HG02642 (cell line): ENCODE results near the gene S100G.
"Not testable (repeated sequence)": the region's sequence is repeated elsewhere in the genome, so short reads cannot be mapped to it uniquely, and the experiment has no call there.

Experiments
- ATAC-seq: cut with Tn5 transposase; IDR thresholded peaks from one replicate; pipeline ENCODE4 v1.9.1; 2021; ENCODE audit warnings: mild to moderate bottlenecking; ENCODE audit not compliant: unreplicated experiment, poor library complexity

The S100G gene, protein sequence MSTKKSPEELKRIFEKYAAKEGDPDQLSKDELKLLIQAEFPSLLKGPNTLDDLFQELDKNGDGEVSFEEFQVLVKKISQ

DNA sequence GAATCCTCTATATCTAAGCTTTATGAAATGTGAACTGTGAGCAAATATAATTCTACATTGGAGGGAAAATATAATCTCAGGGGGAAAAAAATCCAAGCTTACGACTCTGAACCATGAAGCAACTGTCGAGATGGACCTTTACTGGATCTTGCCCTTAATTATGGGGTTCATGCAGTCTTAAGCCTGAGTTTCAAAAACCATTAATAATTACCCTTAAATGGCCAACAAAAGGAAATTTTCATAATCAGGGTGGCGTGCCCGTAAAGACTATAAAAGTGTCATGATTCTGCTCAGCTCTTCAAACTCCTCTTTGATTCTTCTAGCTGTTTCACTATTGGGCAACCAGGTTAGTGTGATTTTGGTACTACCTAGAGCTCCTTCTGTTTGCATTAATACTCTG, at the start of gene S100G:
S100G (plus strand) TSS at position 301 of the 400 bp plus-strand sequence. CDS start 849 bp downstream, outside the sequence.
- no peak for ATAC-seq

DNA sequence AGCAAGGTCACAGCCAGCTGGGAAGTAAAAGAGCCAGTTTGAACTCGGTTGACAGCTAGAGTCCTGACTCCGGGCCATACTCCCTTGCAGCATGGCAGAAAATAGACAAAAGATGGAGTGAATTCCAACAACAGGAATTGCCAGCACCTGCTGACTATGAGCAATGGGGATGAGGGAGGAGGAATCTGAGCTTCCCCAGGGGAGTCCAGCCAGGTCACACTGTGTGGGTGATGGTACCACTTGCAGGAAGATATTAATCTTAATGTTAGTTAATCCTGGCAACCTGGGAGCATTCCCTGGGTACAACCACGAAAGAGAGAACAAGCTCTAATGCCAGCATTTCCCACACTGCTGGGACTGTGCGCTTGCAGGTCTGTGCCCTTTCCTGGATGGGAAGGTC, 48.1 kb upstream of the S100G start:
- ATAC-seq = no peak

DNA sequence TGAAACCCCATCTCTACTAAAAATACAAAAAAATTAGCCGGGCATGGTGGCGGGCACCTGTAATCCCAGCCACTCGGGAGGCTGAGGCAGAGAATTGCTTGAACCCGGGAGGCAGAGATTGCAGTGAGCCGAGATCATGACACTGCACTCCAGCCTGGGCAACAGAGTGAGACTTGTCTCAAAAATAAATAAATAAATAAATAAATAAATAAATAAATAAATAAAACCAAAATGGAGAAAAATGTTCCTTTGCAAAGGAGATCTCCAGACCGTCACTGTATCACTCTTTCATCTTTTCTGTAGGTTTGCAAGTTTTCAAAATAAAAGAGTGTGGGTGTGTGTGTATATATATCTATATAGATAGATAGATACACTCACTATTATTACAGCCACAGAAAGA, 46.7 kb upstream of the S100G start:
- not testable (repeated sequence) for ATAC-seq

DNA sequence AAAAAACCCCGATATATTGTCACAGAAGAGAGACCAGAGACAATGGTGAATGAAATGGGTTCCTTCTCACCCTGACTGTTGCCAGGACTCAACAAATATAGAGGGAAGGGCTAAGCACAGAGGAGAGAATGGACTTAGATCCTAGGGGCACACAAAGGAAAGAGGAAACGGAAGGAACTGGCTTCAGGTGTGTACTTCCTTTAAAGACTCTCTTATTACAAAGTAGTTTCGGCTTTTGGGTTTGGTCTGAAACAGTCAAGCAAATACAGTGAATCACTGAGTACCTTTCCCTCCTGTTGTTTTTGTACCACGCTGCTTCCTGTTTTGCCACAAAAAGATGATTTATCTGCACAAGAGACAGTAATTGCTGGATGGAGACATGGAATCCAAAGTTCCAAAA, 46.1 kb upstream of the S100G start:
- no peak for ATAC-seq

DNA sequence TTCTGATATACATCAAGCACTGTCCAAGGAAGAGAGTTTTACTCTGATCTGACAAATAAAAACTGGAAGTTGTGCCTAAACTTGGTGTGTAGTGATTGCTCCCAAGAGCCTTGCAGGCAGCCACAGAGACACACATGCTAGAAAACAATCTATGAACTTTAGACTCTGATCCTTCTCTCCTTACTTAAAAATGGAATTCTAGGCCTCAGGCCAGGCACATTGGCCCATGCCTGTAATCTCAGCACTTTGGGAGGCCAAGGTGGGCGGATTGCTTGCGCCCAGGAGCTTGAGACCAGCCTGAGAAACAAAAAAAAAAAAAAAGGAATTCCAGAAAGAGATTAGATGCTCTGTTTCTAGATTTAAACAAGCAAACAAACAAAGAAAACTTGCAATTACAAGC, 45.6 kb upstream of the S100G start:
- no peak for ATAC-seq

DNA sequence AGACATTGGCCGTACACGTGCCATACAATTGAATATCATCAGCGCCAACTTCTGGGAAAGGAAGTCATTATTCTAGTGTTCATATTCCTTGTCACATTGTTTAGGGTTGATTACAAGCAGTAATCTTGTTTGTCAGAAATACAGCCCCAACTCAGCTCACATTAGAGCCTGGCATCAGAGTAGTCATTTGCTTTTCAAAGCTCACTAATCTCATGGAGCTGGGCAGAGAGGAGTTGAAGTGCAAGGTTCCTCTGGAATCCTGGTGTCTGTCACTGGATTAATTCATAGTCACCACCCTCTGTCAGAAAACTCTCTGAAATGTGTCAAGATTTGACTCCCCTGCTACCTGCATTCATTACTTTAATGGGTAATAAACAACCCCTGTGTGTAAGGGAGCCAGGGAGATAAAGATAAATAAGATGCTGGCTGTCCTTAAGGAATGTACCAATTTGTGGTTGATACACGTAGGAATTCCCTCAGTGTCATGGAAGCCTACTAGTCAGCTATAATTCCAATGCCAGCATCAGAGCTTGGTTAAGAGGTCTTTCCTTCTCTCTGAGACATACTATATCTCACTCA, 43.7 kb upstream of the S100G start:
- no peak for ATAC-seq

DNA sequence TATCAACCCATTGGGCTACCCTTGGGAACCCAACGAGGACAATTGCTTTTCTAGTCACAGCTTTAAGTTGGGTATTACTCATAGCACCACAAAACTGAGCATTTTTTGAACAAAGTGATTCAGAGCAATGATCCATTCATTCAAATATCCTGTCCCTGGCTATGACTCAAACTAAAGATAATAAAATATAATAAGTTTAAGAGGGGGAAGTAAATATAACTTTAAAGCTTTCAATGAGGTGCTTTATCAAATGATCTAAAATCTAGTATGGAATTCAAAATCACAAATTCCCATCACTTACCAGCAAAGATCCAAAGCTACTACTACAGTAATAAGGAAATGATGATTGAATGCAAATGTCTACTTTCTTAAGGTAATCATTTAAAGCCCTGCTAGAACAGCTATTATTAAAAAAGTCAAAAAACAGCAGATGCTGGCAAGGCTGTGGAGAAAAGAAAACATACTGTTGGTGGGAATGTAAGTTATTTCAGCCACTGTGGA, 39.8 kb upstream of the S100G start:
- ATAC-seq = no peak

DNA sequence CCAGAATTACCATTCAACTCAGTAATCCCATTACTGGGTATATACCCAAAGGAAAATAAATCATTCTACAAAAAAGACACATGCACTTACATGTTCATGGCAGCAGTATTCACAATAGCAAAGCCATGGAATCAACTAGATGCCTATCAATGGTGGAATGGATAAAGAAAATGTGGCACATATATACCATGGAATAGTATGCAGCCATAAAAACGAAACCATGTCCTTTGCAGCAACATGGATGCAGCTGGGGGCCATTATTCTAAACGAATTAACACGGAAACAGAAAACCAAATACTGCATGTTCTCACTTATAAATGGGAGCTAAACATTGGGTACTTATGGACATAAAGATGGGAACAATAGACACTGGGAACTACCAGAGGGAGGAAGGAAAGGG, 39.3 kb upstream of the S100G start:
- not testable (repeated sequence) for ATAC-seq

DNA sequence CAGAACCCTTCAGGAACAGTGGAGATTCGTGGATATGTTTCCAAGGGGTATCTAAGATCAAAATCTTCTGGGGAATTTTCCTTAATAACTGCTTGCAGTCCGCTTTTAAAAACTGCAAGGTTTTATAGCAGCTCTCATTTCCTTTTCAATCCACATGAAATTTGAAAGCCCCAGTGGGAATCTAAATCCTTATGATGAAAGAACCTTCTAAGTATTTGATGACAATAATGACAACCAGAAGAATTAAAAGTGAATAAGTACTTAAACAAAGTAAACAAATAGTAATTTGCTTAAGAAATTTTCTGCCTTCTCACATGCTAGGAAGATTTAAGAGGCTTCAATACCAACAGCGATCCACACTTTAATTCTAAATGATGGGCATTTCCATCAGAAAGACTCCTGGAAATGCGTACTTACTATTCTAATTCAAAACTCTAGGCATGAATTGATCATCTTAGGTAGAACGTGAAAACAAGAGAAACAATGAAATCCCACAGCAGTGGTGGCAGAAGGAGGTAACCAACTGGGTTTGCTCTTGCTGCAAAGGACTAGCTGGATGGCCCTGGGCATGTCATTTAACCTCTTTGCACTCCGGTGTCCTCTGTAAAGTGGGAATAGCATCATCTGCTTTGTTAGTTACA, 37.6 kb upstream of the S100G start:
- ATAC-seq = no peak

DNA sequence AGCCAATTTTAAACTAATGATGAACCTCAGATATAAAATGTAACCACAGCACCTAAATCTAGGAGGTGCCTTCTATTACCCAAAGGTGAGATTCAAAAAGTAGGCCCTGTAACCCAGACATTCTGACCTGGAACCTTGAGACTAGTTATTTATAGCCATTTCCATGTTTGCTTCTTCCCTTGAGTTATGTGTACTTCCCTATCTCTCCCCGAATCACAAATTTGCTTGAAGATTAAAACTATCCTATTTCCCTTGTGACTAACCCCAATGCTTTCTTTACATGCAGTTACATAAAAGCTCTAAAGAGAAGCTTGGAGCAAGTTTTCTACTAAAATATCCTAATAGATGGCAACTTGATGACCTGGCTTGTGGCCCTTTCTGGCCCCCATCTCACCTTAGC, 32.6 kb upstream of the S100G start:
- no peak for ATAC-seq

DNA sequence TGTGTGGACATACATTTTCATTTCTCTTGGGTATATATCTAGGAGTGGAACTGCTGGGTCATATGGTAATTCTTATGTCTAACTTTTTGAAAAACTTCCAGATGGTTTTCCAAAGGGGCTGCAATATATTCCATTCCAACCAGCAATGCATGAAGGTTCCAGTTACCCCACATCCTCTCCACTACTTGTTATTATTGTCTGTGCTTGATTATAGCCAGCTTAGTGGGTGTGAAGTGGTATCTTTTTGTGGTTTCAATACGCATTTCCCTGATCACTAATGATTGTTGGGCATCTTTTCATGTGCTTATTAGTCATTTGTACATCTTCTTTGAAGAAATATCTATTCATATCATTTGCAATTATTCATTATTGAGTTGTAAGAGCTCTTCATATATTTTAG, 31.5 kb upstream of the S100G start:
- no peak for ATAC-seq

DNA sequence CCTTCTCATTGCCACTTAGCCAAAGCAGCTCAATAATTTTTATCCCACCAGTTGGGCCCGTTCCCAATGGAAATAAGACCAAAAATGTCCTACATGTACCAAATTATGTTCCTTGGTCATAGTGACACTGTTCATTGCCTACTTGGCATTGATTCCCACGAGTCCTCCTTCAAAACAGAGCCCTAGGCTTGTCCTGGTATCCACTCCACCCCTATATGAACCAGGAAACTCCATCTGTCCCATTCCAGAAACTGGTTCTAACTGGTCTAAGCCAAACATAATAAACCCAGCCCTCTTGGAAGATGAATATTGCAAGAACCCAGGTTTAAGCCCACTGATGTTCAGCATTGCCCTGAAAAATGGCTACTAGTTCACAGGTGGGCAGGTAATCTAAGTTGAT, 30.9 kb upstream of the S100G start:
- ATAC-seq = no peak

DNA sequence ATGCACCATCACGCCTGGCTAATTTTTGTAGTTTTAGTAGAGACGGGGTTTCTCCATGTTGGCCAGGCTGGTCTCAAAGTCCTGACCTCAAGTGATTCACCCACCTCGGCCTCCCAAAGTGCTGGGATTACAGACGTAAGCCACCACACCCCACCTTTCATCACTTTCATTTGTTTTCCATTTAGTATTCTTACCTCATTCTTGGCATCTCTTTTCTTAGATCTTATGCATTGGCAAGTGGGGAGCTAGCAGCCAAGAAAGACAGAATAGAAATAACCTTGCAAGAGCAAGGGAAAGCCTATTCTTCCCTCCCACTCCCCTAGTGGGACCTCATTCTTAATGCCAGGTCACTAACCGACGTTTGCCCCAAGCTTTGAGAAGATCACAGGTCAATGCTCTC, 21.4 kb upstream of the S100G start:
- ATAC-seq = not testable (repeated sequence)

DNA sequence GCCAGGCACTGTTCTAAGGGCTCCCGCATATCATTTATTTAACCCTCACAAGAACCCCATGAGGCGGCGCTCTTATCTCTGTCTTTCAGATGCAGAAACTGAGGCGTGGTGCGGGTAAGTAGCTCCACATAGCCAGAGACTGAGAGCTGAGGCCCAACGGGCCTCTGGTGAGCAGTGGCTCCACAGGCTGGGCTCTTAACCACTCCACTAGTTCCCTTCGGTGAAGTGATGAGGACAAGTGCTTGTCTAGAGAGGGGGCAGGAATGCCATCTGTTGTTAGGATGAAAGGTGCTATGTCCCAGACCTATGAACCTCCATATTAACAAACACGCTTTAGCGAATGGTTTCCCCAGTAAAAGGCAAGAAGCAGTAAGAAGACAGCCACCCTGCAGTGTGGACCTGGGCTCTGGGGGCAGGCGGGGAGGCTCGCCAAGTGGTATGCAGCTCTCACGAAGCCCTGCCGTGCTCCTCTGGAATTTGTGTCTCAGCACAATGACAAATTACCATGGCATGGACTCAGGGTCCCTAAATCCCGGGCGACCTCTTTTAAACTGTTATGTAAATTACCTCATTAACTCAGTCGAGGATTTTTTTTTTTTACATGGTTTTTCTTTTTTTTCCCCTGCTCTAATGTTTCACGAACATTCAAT, 20.9 kb upstream of the S100G start:
- ATAC-seq = no peak

DNA sequence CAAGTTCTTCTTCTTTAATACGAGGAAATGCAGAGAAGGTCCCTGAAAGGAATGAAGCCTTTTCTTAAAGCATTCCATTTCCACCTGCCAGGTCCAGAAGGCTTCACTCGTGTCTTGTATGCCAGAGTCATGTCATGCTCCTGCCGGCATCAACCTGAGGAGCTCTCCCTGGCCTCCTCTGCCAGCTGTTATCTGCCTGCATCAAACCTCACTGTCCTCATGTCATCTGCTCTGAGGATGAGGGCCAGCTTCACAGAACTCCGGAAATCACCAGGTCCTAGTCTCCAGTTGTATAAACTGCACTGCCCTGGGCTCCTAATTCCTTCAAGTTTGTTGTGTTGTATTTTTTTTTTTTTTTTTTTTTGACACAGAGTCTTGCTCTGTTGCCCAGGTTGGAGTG, 20.0 kb upstream of the S100G start:
- ATAC-seq = no peak

DNA sequence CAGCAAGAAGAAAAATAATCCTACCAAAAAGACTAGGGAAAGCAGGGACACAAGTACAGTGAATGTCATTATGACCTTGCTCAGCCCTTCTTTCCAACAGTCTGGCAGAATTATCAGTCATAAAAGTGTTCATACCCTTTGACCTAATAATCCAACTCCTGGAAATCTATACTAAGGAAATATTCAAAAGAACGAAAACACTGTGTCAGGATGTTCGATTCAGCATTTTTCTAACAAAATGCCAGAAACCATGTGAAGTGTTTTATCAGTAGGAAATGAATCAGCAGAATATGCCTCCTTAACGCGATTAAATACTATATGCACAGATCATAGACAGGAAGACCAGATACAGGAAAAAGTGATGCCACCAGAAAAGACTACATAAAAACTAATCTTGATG, 16.2 kb upstream of the S100G start:
- no peak for ATAC-seq

DNA sequence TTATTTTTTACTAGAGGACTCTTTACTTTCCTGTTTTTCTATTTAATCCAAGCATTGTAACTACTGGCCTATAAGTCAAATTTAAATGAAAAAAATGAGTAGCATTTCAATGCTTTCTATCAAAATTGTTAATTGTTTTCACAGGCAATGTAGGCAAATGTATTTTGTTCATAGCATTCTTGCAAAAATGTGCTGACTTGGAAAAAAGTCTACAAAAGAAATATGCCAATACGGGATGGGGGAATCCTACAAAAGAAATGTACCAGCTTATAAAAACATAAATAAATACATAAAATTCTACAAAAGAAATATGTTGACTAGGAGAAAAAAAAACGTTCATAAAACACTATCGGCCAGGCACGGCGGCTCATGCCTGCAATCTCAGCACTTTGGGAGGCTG, 14.9 kb upstream of the S100G start:
- no peak for ATAC-seq

DNA sequence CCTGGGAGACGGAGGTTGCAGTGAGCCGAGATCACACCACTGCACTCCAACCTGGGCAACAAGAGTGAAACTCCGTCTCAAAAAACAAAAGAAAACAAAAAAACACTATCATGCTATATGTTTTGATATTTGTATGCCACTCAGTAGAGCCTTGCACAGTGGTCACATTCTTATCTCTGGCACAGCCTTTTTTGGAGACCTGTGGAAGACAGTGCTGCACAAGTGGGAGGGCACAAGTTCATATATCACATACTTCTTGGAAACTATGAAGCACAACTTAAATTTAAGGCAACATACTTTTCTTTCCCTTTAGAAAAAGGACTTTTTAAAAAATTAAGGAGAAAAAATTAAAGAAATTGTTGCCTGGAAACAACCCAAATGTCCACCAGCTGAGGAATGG, 14.4 kb upstream of the S100G start:
- ATAC-seq = no peak

DNA sequence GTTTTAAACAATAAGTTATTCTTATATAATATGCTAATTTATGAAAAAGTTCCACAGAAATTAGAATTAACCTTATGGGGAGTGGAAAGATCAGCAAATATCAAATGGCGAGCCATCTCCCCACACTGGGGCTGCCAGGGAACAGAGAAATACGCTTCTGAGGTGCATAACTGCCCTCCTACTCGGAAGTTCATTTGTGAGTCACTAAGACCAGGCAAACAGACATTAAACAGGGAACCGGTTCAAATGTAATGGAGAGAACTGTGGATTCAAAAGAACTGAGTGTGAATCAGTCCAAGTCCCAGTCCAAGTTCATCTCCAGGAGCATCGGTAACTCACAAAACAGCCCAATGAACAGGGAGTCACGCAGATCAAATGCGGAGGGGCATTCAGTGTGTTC, 11.4 kb upstream of the S100G start:
- no peak for ATAC-seq

DNA sequence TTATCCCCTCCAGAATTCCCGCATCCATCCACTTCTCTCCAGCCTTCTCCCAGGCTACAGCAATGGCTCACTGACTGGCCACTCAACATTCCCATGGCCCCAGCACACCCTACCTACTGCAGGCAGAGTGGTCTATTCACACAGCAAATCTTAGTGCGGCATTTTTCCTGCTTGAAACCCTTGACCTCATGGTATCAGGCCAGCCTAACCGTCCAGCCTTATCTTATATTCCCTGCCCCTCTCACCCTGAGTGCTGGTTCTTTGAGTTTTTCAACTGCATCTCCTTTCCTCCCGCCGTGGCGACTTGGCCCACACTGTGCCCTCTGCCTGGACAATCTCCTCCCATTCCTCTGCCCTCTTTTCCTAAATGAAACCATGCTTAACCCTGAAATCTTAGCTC, 10.0 kb upstream of the S100G start:
- ATAC-seq = no peak

DNA sequence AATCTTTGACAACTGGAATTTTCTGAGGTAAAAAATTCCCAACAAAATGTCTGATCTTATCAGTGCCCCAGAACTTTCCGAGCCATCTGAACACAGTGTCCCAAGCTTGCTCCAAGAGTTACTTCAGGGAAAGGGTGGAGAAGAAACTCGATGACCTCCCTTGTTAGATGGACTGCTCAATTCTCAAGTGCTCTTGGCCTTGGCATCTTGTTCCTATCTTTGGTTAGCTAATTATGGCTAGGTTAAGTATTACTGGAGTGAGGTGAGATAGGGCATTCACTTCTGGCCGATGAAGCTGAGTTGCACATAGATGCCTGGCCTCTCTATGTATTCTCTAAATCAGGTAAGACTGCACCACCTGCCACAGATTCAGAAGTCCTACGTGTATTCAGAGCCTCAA, 9.1 kb upstream of the S100G start:
- no peak for ATAC-seq

DNA sequence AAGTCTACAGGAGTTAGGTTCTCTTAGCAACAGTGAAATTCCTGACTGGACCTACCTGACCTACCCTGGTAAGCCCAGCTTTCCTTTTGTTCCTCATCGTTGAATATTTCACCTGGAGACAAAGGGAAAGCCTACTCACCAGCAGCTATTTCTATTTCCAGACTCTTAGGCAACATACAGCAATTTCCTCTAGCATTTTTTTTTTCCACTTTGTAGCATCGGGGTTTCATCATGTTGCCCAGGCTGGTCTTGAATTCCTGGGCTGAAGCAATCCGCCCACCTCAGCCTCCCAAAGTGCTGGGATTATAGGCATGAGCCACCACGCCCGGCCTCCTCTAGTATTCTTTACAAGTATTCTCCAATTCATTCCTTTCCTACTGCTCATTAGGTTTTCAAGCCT, 6.8 kb upstream of the S100G start:
- no peak for ATAC-seq
